Measurements from ENCODE around the gene LY6G6F.

DNA sequence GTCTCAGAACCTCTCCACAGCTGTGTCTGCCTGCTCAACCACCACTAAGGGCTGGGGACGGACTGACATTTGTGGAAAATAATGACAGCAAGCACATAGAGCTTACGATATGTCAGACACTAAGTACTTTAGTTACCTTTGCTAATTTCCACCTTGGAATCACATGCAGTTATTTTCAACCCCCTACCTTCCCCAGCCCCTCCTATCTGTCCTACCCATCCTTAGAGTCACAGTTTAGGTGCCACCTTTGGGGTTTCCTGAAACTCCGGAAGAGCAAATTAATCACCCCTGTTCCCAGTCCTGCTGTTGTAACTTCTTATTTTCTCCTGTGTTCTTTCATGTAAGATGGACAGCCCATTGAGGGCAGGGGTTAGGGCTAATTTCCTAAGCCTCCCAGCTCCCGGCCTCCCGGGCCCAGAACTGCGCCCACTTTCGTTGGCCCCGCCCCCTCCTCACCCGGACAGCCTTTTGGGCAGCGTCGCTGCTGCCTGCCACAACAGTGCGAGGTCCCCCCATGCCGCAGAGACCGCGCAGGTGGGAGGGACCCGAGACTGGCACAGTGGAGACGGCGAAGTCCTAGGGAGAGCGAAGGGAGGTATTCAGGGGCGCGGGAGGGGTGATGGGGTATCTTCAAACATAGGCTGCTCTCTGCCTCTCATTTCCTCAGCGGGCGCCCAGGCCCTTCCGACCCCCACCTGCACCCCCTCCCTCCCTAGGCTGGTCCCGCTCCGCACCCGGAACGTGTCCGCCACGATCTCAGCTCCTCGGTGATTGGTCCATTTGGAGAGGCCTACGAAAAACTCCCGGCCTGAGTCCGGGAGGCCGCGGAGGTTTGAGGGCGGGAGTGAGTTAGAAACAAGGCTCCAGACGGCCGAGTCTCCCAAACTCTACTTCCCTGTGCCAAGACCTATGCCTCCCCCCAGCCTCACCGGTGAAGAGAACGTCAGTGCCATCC is 21.3 kb downstream of the LY6G6F start:
- TF ChIP-seq RFX5 (IDR thresholded peaks at IDR 0.05) (no peak), CTCF (IDR thresholded peaks at IDR 0.05) (no peak), USF2 (IDR thresholded peaks at IDR 0.05) (no peak), POLR2A (IDR thresholded peaks at IDR 0.05; ENCODE audit: low read length) (no peak)
